SU-DHL-6 (cell line): Measurements from ENCODE around the gene EXT2.

ENCODE experiments used
- H2AFZ ChIP-seq: fragments of 200-600 bp; sonication (generic); 2 replicates; pipeline ENCODE4 v1.6.1; 2014; ENCODE audit warnings: low read depth, mild to moderate bottlenecking, moderate library complexity, mixed read lengths, antibody characterized with exemption, low read length; ENCODE audit not compliant: severe bottlenecking
- H3F3A ChIP-seq: fragments of 200-600 bp; shearing (Covaris generic); 2 replicates; pipeline ENCODE4 v1.6.0; 2016; ENCODE audit warnings: antibody characterized with exemption, mild to moderate bottlenecking; ENCODE audit not compliant: insufficient read depth
- H3K27ac ChIP-seq: fragments of 200-600 bp; sonication (generic); 2 replicates; pipeline ENCODE4 v1.5.1; 2016; ENCODE audit warnings: low read depth, mild to moderate bottlenecking, low read length, moderate library complexity, mixed read lengths
- H3K27me3 ChIP-seq: fragments of 200-600 bp; sonication (generic), shearing (Covaris generic); 2 replicates; pipeline ENCODE4 v1.6.0; 2014; ENCODE audit warnings: mild to moderate bottlenecking, low read length
- H3K36me3 ChIP-seq: fragments of 200-600 bp; sonication (generic); 2 replicates; pipeline ENCODE4 v1.6.1; 2014; ENCODE audit warnings: mild to moderate bottlenecking, low read length, mixed read lengths
- H3K4me2 ChIP-seq: fragments of 300-600, 200-600 bp; shearing (Covaris generic), sonication (generic); 2 replicates; pipeline ENCODE4 v1.6.0; 2014; ENCODE audit warnings: low read length, low read depth, mild to moderate bottlenecking; ENCODE audit not compliant: poor library complexity, severe bottlenecking
- H3K4me3 ChIP-seq: fragments of 200-600 bp; sonication (generic); 2 replicates; pipeline ENCODE4 v1.5.1; 2014; ENCODE audit warnings: antibody characterized with exemption, low read length, mild to moderate bottlenecking, mixed read lengths; ENCODE audit not compliant: insufficient read depth, poor library complexity, severe bottlenecking
- H3K79me2 ChIP-seq: fragments of 200-600 bp; sonication (generic); 2 replicates; pipeline ENCODE4 v1.6.1; 2014; ENCODE audit warnings: mild to moderate bottlenecking, low read length, moderate library complexity; ENCODE audit not compliant: insufficient read depth
- H3K9ac ChIP-seq: fragments of 200-600 bp; sonication (generic); 2 replicates; pipeline ENCODE4 v1.7.0; 2014; ENCODE audit warnings: mild to moderate bottlenecking, low read length
- H3K9me2 ChIP-seq: fragments of 200-600 bp; sonication (generic); replicated peaks from 2 replicates; pipeline ENCODE4 v1.6.1; 2014; ENCODE audit warnings: low read length; ENCODE audit not compliant: insufficient read depth
- H3K9me3 ChIP-seq: fragments of 200-600 bp; sonication (generic); 2 replicates; pipeline ENCODE4 v1.6.1; 2014; ENCODE audit warnings: low read length, mixed read lengths; ENCODE audit not compliant: insufficient read depth
- H4K20me1 ChIP-seq: fragments of 200-600 bp; sonication (generic); 2 replicates; pipeline ENCODE4 v1.6.1; 2014; ENCODE audit warnings: low read depth, mild to moderate bottlenecking, antibody characterized with exemption, low read length, moderate library complexity, mixed read lengths
- EZH2phosphoT487 ChIP-seq: fragments of 200-600 bp; sonication (generic), shearing (Covaris generic); conservative IDR thresholded peaks from 2 replicates; pipeline ENCODE4 v1.6.1; 2018; ENCODE audit warnings: mild to moderate bottlenecking, antibody characterized with exemption, low read length, moderate library complexity, mixed read lengths
- TF ChIP-seq, protein P1 (sequence below): fragments of 200-600 bp; sonication (generic); IDR thresholded peaks from one replicate; pipeline ENCODE4 v1.5.1; 2017; ENCODE audit warnings: antibody characterized with exemption, mild to moderate bottlenecking, low read length, moderate library complexity; ENCODE audit not compliant: insufficient read depth, poor library complexity, severe bottlenecking

EXT2 gene

DNA sequence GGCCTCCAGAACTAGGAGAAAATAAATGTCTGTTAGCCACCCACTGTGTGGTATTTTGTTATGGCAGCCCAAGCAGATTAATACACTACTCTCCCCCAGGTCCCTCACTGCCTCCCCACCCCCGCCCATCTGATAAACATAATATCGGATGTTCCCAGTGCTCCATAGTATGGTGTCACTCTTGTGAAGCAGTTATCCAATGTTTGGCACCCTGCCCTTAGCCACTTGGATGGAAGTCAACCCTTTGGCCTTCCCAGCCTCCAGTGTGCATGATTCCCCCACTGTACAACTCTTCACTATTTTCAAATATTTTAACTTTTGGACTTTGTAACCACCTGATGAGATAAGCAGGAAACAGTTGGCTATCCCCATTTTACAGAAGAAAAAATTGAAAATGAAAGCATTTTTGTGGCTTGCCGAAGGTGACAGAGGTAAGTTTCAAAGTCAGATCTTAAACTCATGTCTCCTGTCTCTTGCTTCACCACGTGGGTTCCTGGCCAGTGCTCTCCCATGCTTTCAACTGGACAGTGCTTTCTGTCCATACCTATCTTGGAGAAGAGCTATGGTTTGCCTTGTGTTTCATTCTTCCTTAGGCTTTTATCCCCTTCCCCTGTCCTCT lies 161.3 kb downstream of the EXT2 start:
- no peaks in the 10 kb centered on the region for H3F3A ChIP-seq
- no peak overlapping the region for H3K4me3 ChIP-seq
- H4K20me1 ChIP-seq = no peaks in the 10 kb centered on the region
- H3K36me3 ChIP-seq = 0 out of 2 replicates have a peak, but pooled peaks cover 6% of the 10 kb centered on the region
- H3K27me3 ChIP-seq = no peaks in the 10 kb centered on the region
- H3K9me2 ChIP-seq = no peaks in the 10 kb centered on the region
- H3K9ac ChIP-seq = no peak overlapping the region
- H3K9me3 ChIP-seq = peaks cover 14% of the 10 kb centered on the region; the same call in 1 of the 2 replicates
- H2AFZ ChIP-seq = no peak overlapping the region
- no peaks in the 10 kb centered on the region for H3K79me2 ChIP-seq
- no peak overlapping the region for H3K4me2 ChIP-seq
- TF ChIP-seq EZH2phosphoT487 = no peak
- TF ChIP-seq, protein P1, sequence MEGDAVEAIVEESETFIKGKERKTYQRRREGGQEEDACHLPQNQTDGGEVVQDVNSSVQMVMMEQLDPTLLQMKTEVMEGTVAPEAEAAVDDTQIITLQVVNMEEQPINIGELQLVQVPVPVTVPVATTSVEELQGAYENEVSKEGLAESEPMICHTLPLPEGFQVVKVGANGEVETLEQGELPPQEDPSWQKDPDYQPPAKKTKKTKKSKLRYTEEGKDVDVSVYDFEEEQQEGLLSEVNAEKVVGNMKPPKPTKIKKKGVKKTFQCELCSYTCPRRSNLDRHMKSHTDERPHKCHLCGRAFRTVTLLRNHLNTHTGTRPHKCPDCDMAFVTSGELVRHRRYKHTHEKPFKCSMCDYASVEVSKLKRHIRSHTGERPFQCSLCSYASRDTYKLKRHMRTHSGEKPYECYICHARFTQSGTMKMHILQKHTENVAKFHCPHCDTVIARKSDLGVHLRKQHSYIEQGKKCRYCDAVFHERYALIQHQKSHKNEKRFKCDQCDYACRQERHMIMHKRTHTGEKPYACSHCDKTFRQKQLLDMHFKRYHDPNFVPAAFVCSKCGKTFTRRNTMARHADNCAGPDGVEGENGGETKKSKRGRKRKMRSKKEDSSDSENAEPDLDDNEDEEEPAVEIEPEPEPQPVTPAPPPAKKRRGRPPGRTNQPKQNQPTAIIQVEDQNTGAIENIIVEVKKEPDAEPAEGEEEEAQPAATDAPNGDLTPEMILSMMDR = no peak
- no peak overlapping the region for H3K27ac ChIP-seq

DNA sequence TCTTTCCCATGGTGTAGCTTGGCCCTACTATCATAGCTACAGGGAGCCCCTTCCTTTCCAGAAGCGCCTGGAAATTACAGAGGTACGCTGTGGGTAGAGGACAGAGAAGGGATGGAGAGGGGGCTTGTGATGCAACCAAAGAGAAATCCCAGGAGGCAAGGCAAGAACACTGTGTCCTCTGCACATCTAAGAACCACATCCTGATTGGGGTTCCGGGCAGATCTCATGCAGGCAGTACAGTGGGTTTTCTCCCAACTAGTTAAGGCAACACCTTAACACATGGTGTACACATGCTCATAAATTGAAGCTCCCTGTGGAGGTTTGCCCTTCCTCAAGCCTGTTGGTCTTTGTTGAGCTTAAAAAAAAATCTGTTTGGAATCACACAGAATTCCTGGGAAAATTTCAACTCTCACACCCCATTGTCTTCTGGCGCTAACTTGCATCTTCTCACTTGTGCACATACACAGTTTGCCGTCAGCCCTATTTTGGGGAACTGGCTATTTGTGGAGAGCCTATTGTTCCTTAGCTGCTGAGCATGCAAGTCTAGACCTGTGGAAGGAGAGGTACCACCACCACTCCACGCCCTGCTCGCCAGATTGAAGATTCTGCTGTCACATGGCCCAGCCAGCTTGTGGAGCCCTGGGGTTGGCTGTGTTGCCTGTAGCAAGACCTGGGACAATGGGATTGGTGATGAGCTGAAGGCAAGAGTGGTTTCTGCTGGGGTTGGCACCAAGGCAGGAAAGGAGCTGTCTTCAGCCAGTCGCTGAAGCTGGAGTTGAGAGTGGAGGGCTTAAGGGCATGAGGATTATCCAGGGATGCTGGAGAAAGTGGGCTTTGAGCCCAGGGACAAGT lies 162.1 kb downstream of the EXT2 start:
- H3K4me3 ChIP-seq = no peak overlapping the region
- no peak overlapping the region for H3K4me2 ChIP-seq
- no peaks in the 10 kb centered on the region for H3F3A ChIP-seq
- no peak overlapping the region for H3K27ac ChIP-seq
- H3K27me3 ChIP-seq = no peaks in the 10 kb centered on the region
- peaks cover 9% of the 10 kb centered on the region; the same call in 1 of the 2 replicates for H3K9me3 ChIP-seq
- H3K9me2 ChIP-seq = no peaks in the 10 kb centered on the region
- no peak overlapping the region for H3K9ac ChIP-seq
- H3K36me3 ChIP-seq = 0 out of 2 replicates have a peak, but pooled peaks cover 6% of the 10 kb centered on the region
- no peak overlapping the region for H2AFZ ChIP-seq
- H3K79me2 ChIP-seq = no peaks in the 10 kb centered on the region
- H4K20me1 ChIP-seq = no peaks in the 10 kb centered on the region
- TF ChIP-seq EZH2phosphoT487 = no peak
- TF ChIP-seq, protein P1 = no peak

DNA sequence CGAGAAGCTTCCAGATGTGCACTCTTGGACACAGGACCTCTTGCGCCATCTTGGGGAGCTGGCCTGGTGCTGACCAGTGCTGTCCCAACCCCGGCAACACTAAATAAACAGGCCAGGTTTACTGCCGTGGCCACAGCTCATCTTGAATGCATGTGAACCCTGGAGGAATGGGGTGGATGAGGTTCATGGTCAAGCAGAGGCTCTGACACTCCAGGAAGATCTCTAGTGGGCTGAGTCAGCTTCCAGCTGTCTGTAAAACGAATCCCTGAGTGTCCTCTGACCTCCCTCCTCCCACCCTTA lies 162.7 kb downstream of the EXT2 start:
- Histone ChIP-seq H3F3A (no peaks in the 10 kb centered on the region), H3K4me3 (no peak overlapping the region), H3K9ac (no peak overlapping the region), H3K4me2 (no peak overlapping the region), H4K20me1 (no peaks in the 10 kb centered on the region), H3K36me3 (0 out of 2 replicates have a peak, but pooled peaks cover under 1% of the 10 kb centered on the region), H3K27ac (no peak overlapping the region), H3K27me3 (no peaks in the 10 kb centered on the region), H3K9me3 (peaks cover 4% of the 10 kb centered on the region; the same call in 1 of the 2 replicates), H2AFZ (no peak overlapping the region), H3K9me2 (no peaks in the 10 kb centered on the region), H3K79me2 (no peaks in the 10 kb centered on the region)
- TF ChIP-seq, protein P1 = no peak
